Stimulated activated CD4-positive, alpha-beta T cell treated with anti-CD3 and anti-CD28 coated beads, Interleukin-4, amount 100 ng/mL, for 4 hours (primary cell): ENCODE results near the gene OR10H2.
"Not testable (repeated sequence)": the region's sequence is repeated elsewhere in the genome, so short reads cannot be mapped to it uniquely, and the experiment has no call there.

Experiments
- DNase-seq, 2 experiments: peaks; one replicate each; pipeline ENCODE4 v3.0.0-alpha.2; 2020

Gene OR10H2, protein sequence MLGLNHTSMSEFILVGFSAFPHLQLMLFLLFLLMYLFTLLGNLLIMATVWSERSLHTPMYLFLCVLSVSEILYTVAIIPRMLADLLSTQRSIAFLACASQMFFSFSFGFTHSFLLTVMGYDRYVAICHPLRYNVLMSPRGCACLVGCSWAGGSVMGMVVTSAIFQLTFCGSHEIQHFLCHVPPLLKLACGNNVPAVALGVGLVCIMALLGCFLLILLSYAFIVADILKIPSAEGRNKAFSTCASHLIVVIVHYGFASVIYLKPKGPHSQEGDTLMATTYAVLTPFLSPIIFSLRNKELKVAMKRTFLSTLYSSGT

GRCh38 chr19:15727724-15728123 is at the start of gene OR10H2:
TSS of gene OR10H2 (plus strand) at chr19:15728024. CDS start at chr19:15728044, 20 bp downstream.
- no peak for DNase-seq

- DNase-seq: no peak
These were observed 48.7 kb upstream of the OR10H2 start for GRCh38 chr19:15679089-15679488.

GRCh38 chr19:15679865-15680264 is 48.0 kb upstream of the OR10H2 start:
- not testable (repeated sequence) for DNase-seq

GRCh38 chr19:15680478-15681322 is 47.1 kb upstream of the OR10H2 start:
- no peak for DNase-seq

DNA sequence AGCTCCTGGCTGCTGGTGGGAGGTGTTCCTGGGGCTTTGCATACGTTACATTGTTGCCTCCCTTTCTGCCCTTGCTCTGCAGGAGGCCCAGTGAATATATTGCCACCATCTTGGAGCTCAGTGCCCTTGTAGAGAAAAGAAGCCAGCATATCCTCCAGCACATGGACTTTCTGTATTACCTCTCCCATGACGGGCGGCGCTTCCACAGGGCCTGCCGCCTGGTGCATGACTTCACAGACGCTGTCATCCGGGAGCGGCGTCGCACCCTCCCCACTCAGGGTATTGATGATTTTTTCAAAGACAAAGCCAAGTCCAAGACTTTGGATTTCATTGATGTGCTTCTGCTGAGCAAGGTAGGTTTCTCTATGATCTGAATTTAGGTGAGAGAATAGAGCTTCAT is 44.4 kb upstream of the OR10H2 start:
- DNase-seq: no peak

GRCh38 chr19:15684828-15685227 is 43.0 kb upstream of the OR10H2 start:
- DNase-seq: no peak

GRCh38 chr19:15696654-15697194 is 31.1 kb upstream of the OR10H2 start:
- no peak for DNase-seq

- DNase-seq: no peak
These were observed 25.9 kb upstream of the OR10H2 start for GRCh38 chr19:15701757-15702533.

DNA sequence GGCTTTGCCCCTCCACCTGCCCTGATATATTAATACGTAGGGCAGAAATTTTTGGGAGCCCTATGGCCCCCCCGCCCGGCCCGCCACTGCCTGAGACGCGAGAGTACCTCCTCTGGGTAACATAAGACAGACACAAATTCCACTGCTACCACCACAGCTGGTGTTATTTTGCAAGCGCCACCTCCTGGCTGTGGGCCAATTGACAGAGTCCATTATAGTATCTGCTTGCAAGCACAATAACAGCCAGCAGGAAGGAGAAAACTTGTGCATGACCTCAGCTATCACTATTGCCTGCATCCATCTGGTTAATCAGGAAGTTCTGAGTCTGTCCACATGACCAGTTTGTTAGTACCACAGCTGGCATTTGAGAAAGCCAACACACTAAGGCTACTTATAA is 25.3 kb upstream of the OR10H2 start:
- DNase-seq: no peak

DNA sequence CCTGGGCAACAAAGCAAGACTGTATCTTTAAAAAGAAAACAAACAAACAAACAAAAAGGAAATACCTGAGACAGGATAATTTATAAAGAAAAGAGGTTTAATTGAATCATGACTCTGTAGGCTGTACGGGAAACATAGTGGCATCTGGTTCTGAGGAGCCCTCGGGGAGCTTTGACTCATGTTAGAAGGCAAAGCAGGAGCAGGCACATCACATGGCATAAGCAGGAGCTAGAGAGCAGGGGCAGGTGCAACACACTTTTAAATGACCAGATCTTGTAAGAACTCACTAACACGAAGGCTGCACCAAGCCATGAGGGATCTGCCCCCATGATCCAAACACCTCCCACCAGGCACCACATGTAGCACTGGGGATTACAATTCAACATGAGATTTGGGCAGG is 13.2 kb upstream of the OR10H2 start:
- DNase-seq: no peak

GRCh38 chr19:15715642-15716041 is 12.2 kb upstream of the OR10H2 start:
- DNase-seq: no peak

DNA sequence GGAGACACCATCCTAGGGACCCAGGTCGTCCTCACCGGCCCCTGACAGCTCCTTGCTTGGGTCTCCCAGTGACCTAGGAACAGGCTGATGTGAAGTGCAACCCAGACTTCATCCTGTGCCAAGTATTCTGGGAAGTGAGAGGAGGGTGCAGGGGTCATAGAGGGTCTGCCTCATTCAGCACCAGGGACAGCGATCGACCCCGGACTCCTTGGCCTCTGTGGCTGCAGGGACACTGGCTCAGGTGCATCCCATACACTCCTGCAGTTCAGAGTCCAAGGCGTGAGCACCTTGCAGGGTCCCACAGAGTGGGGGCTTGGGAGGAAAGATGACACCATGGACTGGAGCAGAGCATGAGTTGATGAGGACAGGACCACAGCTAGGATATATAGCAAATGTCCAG is 10.0 kb upstream of the OR10H2 start:
- DNase-seq: no peak

DNA sequence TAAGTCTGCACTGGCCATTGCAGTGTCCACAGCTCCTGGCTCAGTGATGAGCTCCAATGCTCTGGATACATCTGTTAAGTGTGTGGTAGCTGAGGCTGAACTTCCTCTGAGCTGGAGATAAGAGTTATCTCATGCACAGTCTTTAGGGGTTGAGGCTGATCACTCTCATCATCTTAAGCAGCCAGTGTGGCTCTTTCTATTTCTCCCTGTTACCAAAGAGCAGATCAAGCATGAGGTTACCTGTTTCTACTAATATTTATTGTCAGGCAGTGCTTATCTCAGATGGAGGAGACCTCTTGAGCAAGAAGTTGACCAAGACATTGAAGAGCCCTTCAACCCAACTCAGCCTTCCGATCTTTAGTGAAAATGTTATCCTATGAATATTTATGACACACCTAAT is 6.6 kb upstream of the OR10H2 start:
- no peak for DNase-seq

DNA sequence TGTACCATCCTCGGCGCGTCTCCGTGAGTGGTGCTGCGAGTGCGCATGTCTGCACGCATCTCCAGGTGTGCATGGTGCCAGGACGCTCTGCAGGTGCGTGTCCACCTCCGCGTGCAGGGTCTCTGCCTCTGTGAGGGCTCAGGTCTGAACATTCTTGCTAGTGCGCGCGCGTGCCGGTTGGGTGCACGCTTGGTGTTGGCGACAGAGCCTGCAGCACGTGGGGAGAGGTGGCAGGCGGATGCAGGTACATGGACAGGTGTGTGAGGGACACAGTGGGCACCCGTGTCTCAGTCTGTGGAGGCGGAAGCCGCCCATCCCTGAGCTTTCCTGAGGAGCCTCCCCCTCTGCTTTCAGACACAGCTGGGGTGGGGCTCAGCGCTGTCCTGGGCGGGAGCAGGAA is 4.9 kb upstream of the OR10H2 start:
- DNase-seq: no peak

DNA sequence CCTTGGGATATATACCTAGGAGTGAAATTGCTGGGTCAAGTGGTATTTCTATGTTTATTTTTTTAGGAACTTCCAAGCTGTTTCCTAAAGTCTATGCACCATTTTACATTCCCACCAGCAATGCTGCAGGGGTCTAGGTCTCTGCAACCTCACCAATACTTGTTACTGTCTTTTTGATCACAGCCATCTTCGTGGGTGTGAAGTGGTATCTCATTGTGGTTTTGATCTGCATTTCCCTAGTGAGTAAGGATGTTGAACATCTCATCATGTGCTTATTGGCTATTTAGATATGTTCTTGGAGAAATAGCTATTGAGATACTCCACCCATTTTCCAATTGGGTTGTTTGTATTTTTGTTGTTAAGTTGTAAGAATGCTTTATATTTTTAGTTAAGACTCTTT is 2.7 kb downstream of the OR10H2 start:
- DNase-seq: no peak

- DNase-seq: no peak
These were observed 4.6 kb downstream of the OR10H2 start for GRCh38 chr19:15732388-15732787.

- no peak for DNase-seq
These were observed 6.1 kb downstream of the OR10H2 start for GRCh38 chr19:15733895-15734294.

DNA sequence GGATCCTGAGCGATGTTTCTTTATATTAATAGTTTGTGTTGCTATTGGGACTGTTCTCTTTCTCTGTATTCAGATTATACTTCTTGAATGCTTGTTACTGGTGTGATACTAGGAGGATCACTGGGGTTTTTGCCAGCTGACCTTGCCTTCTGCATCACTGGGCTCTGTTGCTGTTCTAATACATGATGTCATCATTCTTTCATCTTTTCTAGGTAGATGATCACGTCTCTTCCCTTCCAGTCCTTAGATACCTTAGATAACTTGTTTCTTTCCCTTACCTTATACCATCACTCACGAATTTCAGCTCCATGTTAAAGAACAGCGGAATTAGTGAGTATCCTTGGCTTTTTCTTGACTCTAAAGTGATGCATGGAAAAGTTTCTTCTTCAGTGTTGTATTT is 9.9 kb downstream of the OR10H2 start, which contains the start of gene OR10H3:
Gene OR10H3 (plus strand): TSS at position 264 of the 400 bp plus-strand sequence. CDS start 3,408 bp downstream, outside the sequence.
- no peak for DNase-seq

DNA sequence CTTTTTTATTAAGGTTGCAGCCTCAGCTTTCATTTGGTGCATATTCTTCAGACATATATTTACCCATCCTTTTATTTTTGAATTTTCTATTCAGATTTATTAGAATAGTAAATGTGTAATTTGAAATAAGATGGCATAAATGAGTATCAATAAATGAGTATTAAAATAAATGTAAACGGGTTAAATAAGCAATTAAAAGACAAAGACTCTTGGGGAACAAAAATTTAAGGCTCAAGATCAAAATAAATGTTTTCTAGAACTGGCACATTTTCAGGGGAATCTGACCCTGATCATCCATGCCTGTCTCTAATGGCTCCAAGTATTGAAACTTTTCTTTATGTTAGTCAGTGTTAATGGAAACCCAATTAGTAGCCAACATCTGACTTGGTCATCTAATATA is 13.0 kb downstream of the OR10H2 start:
- DNase-seq: no peak

DNA sequence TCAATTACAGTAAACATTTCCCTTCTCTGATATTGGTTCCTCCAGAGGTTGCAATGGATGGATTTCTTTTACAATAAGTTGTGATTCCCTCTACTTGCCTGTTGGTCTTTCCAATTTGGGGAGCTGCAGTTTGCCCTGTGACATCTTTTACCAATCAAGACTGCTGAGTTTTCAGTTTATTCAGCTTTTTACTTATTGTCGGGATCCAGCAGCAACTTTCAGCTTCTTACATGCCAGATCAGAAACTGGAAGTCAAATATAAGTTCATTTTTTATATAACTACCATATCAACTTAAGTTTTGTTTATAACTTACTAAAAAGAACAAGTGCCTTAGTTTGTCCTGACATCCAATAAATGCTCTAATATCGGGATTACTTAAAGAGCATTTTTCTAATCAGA is 20.4 kb downstream of the OR10H2 start:
- no peak for DNase-seq

- DNase-seq: no peak
These were observed 30.6 kb downstream of the OR10H2 start for GRCh38 chr19:15758379-15758778.

DNA sequence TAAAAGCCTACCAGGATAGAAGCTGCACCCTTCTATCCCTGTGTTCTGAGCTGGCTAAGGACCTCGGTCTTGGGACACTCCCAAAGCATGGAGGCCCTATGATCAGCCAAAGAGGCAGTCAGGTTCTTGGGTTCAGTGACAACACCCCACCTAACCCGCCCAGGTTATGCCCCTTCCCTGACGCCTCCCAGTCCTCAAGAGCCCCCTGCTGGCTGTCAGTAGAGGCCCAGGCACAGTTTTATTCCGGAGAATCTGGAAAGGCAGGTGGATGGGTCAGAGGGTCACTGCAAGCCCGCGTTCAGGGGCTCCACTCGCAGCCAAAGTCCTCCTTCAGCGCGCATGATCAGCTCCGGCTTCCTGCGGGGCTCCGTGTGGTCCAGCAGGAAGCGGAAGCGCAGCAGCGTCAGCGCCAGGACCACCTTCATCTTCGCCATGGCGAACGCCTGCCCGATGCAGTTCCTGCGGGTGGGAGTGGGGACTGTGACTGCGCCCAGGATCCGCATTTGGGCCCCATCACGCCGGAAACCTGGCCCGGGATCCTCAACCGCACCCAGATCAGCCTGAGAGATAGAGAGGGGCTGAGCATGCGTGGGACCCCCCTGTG is 32.2 kb downstream of the OR10H2 start:
- DNase-seq: no peak

DNA sequence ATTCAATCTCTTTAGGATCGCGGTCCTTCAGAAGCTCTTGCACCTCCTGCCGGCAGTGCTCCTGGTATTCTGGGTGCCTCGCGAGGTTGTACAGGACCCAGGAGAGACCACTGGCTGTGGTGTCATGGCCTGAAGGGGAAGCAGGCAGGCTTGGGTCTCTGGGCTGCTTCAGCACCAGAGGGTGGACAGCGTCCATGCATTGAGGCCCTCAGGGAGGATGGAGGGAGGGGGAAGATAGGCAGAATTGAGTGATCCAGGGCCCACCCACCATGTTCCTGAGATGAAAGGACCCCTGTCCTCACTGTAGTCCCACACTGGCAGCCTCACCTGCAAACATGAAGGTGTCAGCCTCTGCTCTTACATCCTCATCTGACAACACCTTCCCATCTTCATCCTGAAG is 41.8 kb downstream of the OR10H2 start:
- DNase-seq: no peak
